ENCODE data around the gene KEAP1. TPM values are rescaled to one million over a fixed set of nuclear protein-coding genes. Genes with fewer than 3 reads are reported as not detected.

The KEAP1 gene
- total and polyA plus RNA-seq, 9 of the 15 experiments (the other 6 are each of a cell fraction or from before 2014, with no cell fraction given), result 2.1 to 95.6 (median 64.3) TPM

- TF ChIP-seq BRD4 (IDR thresholded peaks at IDR 0.05) (peak; percentile 85), MCM3 (IDR thresholded peaks at IDR 0.05) (no peak), NFIX (CRISPR knock-in tag; IDR thresholded peaks at IDR 0.05; ENCODE audit: low read depth) (no peak), ZNF253 (CRISPR knock-in tag; conservative IDR thresholded peaks at IDR 0.05) (no peak), MNT (conservative IDR thresholded peaks at IDR 0.05) (peak; percentile 37 to 71; a peak in 2 of 4 replicates), POLR2H (tag; IDR thresholded peaks at IDR 0.05; ENCODE audit: low read depth) (peak; percentile 82), SNAPC5 (CRISPR knock-in tag; IDR thresholded peaks at IDR 0.05) (no peak), ZBTB33 (CRISPR knock-in tag; IDR thresholded peaks at IDR 0.05) (peak; percentile 72), ZNF766 (CRISPR knock-in tag; conservative IDR thresholded peaks at IDR 0.05) (no peak), BRCA1 (IDR thresholded peaks at IDR 0.05) (no peak), BRCA1 (CRISPR knock-in tag; IDR thresholded peaks at IDR 0.05) (0 out of 2 replicates have a peak, but pooled peaks have one; percentile 81), MXI1 (IDR thresholded peaks at IDR 0.05; ENCODE audit: low read depth, low read length) (no peak)
- TF ChIP-seq, protein P1, sequence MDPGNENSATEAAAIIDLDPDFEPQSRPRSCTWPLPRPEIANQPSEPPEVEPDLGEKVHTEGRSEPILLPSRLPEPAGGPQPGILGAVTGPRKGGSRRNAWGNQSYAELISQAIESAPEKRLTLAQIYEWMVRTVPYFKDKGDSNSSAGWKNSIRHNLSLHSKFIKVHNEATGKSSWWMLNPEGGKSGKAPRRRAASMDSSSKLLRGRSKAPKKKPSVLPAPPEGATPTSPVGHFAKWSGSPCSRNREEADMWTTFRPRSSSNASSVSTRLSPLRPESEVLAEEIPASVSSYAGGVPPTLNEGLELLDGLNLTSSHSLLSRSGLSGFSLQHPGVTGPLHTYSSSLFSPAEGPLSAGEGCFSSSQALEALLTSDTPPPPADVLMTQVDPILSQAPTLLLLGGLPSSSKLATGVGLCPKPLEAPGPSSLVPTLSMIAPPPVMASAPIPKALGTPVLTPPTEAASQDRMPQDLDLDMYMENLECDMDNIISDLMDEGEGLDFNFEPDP (CRISPR knock-in tag; IDR thresholded peaks at IDR 0.05), result 0 out of 2 replicates have a peak, but pooled peaks have one; percentile 23
Measured at GRCh38 chr19:10503002-10503789, at the start of gene KEAP1 (continued).

All from K562 (cell line).